Thoracic aorta (tissue), 2 donors: Measurements from ENCODE around the gene LDLRAD1. TPM values are rescaled to one million over a fixed set of nuclear protein-coding genes. Genes with fewer than 3 reads are reported as not detected.

Experiments
- ATAC-seq: fragments of 150-250 bp; one replicate; pipeline ENCODE4 v1.8.0; 2017; ENCODE audit warnings: low read depth; ENCODE audit not compliant: insufficient number of reproducible peaks, low FRiP score
- DNase-seq: peaks from one replicate; pipeline ENCODE4 v3.0.0-alpha.2; 2020; ENCODE audit warnings: low spot score
- H3K27ac ChIP-seq, 2 donors: fragments of 200-600 bp; sonication (generic); 1 replicate in 1 of 2; 2 replicates in 1 of 2; pipeline ENCODE4 v1.5.1; 2016; ENCODE audit warnings: mild to moderate bottlenecking in 2 of 2, moderate library complexity in 2 of 2
- H3K27me3 ChIP-seq: fragments of 200-600 bp; sonication (generic); replicated peaks from 2 replicates; pipeline ENCODE4 v1.6.0; 2016; ENCODE audit warnings: mild to moderate bottlenecking; ENCODE audit not compliant: insufficient read depth
- H3K36me3 ChIP-seq: fragments of 200-600 bp; sonication (generic); one replicate; pipeline ENCODE4 v1.5.1; 2016
- H3K4me1 ChIP-seq, 2 donors: fragments of 200-600 bp; sonication (generic); 1 replicate in 1 of 2; 2 replicates in 1 of 2; pipeline versions ENCODE4 v1.5.1 to v1.6.0; 2016; ENCODE audit warnings: low read depth in 2 of 2, mild to moderate bottlenecking in 1 of 2; ENCODE audit not compliant: control insufficient read depth in 1 of 2
- H3K4me3 ChIP-seq: fragments of 200-600 bp; sonication (generic); 2 replicates; pipeline ENCODE4 v1.5.1; 2016; ENCODE audit warnings: mild to moderate bottlenecking
- H3K9me3 ChIP-seq: fragments of 200-600 bp; sonication (generic); 2 replicates; pipeline ENCODE4 v1.5.1; 2016
- total RNA-seq, 2 donors: library from RNA; depleted of rRNA; stranded (reverse); fragments of >200 nt; gene quantifications; one replicate each; pipeline versions ENCODE4 v1.1.0 to v1.2.3, GENCODE V29; 2016
- TF ChIP-seq, protein P1 (sequence below): fragments of 200-600 bp; sonication (generic); IDR thresholded peaks from one replicate; pipeline ENCODE4 v1.5.1; 2019; ENCODE audit warnings: antibody characterized with exemption

The LDLRAD1 gene
- total RNA-seq, 2 donors from 2014 or later = not detected

- Histone ChIP-seq H3K4me1 (no peaks in the 10 kb centered on the region), H3K9me3 (no peaks in the 10 kb centered on the region), H3K27ac (no peak overlapping the region), H3K36me3 (no peaks in the 10 kb centered on the region), H3K27me3 (no peaks in the 10 kb centered on the region), H3K4me3 (no peak overlapping the region)
- DNase-seq (no peak), ATAC-seq (no peak)
- TF ChIP-seq, protein P1, sequence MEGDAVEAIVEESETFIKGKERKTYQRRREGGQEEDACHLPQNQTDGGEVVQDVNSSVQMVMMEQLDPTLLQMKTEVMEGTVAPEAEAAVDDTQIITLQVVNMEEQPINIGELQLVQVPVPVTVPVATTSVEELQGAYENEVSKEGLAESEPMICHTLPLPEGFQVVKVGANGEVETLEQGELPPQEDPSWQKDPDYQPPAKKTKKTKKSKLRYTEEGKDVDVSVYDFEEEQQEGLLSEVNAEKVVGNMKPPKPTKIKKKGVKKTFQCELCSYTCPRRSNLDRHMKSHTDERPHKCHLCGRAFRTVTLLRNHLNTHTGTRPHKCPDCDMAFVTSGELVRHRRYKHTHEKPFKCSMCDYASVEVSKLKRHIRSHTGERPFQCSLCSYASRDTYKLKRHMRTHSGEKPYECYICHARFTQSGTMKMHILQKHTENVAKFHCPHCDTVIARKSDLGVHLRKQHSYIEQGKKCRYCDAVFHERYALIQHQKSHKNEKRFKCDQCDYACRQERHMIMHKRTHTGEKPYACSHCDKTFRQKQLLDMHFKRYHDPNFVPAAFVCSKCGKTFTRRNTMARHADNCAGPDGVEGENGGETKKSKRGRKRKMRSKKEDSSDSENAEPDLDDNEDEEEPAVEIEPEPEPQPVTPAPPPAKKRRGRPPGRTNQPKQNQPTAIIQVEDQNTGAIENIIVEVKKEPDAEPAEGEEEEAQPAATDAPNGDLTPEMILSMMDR = no peak
Observed at GRCh38 chr1:54013393-54014008, 4.5 kb downstream of the LDLRAD1 start.

DNA sequence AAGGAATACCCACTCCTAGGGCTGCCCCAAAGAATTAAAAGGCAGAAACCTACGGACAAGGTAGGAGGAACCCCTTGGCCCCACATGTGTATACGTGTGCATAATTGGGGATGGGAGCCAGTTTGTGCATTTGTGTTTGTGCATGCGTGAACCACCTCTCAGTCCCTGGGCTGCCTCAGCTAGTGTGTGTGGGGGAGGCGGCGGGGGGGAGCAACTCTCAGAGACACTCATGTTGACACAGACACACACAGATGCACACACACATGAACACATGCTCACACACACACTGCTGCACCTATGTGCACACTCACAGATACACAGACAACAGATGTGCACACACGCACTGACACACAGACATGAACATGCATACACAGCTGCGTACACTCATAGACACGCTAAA lies 5.1 kb downstream of the LDLRAD1 start:
- no peak overlapping the region for H3K27ac ChIP-seq
- H3K36me3 ChIP-seq = no peaks in the 10 kb centered on the region
- ATAC-seq (no peak), DNase-seq (no peak)
- no peaks in the 10 kb centered on the region for H3K4me1 ChIP-seq
- TF ChIP-seq, protein P1 = no peak
- no peaks in the 10 kb centered on the region for H3K27me3 ChIP-seq
- H3K9me3 ChIP-seq = no peaks in the 10 kb centered on the region
- no peak overlapping the region for H3K4me3 ChIP-seq

DNA sequence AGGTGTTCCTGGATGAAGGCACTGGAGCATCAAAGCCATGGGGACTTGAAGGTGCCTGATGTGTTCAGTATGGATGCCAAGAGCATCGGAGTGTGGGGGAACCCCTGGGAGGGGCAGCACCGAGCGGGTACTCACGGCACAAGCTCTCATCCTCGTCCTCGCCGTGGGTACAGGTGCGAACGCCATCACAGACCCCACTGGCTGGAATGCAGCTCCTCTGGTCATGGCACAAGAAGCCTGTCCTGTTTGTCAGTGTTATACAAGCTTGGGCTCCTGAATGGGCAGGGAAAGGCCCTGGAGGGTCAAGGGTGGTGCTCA lies 6.0 kb downstream of the LDLRAD1 start:
- Histone ChIP-seq H3K4me1 (no peaks in the 10 kb centered on the region), H3K9me3 (no peaks in the 10 kb centered on the region), H3K27ac (no peak overlapping the region), H3K27me3 (no peaks in the 10 kb centered on the region), H3K4me3 (no peak overlapping the region), H3K36me3 (no peaks in the 10 kb centered on the region)
- TF ChIP-seq, protein P1 = no peak
- DNase-seq (no peak), ATAC-seq (no peak)

DNA sequence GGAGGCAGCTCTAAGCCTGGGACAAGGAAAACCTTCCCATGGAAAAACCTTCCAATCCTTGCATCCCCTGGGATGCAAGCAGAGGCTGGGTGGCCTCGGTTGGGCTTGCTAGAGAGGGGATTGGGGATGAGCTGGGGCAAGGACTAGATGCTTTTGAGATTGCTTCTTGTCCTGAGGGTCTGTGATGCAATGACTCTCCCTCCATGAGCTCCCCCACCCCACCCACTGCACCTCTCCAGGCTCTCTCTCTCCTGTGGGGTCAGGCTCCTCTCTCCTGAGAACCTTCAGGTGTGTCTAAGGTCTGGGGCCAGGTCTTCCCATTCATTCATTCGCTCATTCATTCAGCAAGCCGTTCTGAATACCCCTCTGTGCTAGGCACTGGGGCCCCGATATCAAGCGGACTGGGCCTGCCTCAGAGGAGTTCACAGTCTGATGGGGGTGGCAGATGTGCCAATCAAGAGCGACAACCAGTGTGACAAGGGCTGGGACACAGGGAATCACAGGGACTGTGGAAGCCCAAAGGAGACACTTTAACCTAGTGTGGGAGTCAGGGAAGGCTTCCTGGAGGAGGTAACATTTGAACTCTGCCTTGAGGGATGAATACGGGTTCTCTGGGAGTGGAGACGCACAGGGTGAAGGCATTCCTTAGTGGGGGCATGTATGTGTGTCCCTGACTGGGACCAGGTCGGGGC lies 6.5 kb downstream of the LDLRAD1 start:
- DNase-seq (no peak), ATAC-seq (no peak)
- H3K9me3 ChIP-seq = no peaks in the 10 kb centered on the region
- H3K4me1 ChIP-seq = no peaks in the 10 kb centered on the region
- no peaks in the 10 kb centered on the region for H3K27me3 ChIP-seq
- H3K27ac ChIP-seq = no peak overlapping the region
- H3K36me3 ChIP-seq = no peaks in the 10 kb centered on the region
- TF ChIP-seq, protein P1 = no peak
- no peak overlapping the region for H3K4me3 ChIP-seq

- no peaks in the 10 kb centered on the region for H3K4me1 ChIP-seq
- DNase-seq = no peak
- no peaks in the 10 kb centered on the region for H3K27me3 ChIP-seq
- TF ChIP-seq, protein P1 = no peak
- no peak overlapping the region for H3K4me3 ChIP-seq
- no peaks in the 10 kb centered on the region for H3K9me3 ChIP-seq
- no peaks in the 10 kb centered on the region for H3K36me3 ChIP-seq
- ATAC-seq = no peak
- no peak overlapping the region for H3K27ac ChIP-seq
Observed at GRCh38 chr1:54010415-54011117, 7.4 kb downstream of the LDLRAD1 start.
